GM20431 (cell line): ENCODE results near the gene ARHGAP32.
"Not testable (repeated sequence)": the region's sequence is repeated elsewhere in the genome, so short reads cannot be mapped to it uniquely, and the experiment has no call there.

Experiments used
- in situ Hi-C: fragments of 300-500 bp; cut with MseI, MboI; formaldehyde crosslinking; loops from one replicate; pipeline ENCODE4 v1.15.0; 2020; ENCODE audit warnings: low sequenced_read_pairs; ENCODE audit not compliant: unreplicated experiment

The ARHGAP32 gene

DNA sequence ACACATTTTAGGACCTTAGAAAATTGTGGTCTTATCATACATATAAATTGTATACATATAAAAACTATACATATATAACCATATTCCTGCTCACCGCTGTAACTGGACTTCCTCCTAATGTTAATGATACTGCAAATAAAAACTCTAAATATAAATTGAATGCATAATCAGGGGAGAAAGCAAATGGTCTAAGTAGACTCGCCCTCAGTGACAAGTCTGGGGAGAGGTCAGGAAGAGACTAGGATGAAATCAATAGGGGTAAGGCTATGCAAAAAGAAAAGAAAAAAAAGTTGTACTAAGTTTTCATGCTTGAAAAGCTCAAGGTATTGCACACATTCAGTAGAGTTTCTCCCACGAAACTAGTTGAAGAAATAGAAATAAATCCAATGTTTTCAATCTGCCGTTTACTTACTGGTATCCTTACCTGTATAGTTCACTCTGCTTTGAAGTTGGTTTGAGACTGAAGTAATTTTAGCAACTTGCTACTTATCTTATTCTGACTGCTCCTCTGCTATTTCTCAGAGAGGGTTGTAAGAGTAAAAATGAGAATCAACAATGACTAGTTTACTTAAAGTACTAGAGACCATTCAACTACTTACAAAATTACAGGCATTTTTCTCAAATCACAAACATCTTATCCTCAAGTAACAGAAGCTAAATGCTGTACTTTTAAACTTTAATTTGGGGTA, 12.2 kb upstream of the ARHGAP32 start:
- in situ Hi-C loops = no loop called here

DNA sequence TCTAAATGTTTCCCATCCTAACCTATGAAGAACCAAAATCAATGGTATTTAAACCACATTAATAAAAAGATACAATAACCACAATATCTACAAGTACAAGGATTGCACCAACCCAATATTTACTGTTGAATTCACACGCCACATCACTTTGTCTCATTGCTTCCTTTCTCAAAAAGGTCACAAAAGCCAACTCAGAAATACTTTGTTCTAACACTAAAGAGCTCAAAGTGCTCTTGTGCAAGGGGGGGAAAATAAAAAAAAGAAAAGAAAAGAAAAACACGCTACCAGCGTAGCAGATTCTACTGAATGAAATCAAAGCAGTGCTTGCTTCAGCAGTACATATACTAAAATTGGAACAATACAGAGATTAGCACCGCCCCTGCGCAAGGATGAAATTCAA, 10.5 kb upstream of the ARHGAP32 start:
- in situ Hi-C loops = no loop called here

DNA sequence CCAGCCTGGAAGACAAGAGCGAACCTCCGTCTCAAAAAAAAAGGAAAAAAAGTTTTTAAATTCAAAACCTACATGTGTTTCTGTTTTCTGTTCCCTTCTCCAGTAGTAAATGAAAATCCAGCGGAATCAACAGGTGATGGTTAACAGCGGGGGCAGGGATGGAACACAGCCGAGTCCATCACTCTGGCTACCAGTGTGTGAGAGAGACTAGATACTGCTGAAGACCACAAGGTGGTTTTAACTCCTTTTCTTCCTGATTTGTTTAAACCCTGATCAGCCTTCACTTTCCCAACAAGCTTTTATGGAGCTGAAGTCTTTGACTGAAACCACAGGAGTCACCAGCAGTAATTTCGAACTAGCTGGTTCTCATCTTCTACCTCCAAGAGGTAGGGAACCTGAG, 3.6 kb upstream of the ARHGAP32 start:
- in situ Hi-C loops = no loop called here

- in situ Hi-C loops = no loop called here
Measured at GRCh38 chr11:129191649-129192048, 476 bp downstream of the ARHGAP32 start.

- in situ Hi-C loops = no loop called here
Measured at GRCh38 chr11:129190087-129190486, 2.0 kb downstream of the ARHGAP32 start.

DNA sequence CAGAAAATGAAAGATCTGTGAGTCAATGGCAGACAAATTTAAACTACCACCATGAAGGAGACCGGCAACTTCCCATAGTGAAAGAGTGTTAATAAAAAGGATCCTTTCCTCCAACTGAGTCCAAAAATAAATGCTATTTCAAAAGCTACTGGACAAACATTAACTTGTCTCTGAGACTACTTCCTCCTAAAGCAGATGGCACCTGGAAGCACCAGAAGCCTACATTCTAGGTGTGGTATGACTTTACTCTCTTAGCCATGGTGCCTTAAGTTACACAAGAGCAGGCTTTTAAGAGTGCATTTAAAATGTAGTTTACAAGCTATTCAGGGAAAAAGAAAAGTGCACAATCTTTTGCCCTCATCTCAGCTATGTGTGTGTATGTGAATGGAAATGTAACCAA, 2.5 kb downstream of the ARHGAP32 start:
- in situ Hi-C loops = no loop called here

GRCh38 chr11:129185082-129185481, 7.0 kb downstream of the ARHGAP32 start:
- in situ Hi-C loops = not testable (repeated sequence)

DNA sequence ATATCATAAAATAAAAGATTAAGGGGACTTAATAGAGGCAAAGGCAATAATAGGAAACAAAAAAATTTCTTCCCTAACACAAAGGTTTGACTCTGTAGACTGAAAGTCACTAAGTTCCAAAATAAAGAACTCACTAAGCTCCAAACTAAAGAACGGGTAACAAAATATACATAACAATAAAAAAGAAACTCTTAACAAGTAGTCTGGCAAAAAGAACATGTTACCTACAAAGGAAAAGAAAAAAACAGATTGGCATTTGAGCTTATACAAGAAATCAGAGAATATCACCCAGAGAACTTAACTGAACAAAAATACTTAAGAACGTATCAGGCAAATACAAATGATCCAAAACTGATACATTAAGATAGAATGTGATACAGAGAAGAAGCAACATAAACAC, 7.5 kb downstream of the ARHGAP32 start:
- in situ Hi-C loops = no loop called here

DNA sequence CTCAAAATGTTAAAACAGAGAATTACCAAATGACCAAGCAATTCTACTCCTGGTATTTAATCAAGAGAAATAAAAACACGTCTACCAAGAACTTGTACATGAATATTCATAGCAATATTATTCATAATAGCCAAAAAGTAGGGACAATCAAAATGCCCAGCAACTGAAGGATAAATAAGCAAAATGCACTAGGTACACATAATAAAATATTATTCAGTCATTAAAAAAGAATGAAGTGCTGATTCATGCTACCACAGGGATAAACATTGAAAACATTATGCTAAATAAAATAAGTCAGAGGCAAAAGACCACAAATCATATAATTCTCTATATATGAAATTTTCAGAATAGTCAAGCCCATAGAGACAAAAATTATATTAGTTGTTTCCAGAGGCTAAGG, 24.8 kb downstream of the ARHGAP32 start:
- in situ Hi-C loops = no loop called here

- in situ Hi-C loops = no loop called here
Measured at GRCh38 chr11:129163714-129164164, 28.4 kb downstream of the ARHGAP32 start.

GRCh38 chr11:129157080-129157479, 35.0 kb downstream of the ARHGAP32 start:
- in situ Hi-C loops = not testable (repeated sequence)

GRCh38 chr11:129155745-129156144, 36.4 kb downstream of the ARHGAP32 start:
- in situ Hi-C loops = no loop called here

DNA sequence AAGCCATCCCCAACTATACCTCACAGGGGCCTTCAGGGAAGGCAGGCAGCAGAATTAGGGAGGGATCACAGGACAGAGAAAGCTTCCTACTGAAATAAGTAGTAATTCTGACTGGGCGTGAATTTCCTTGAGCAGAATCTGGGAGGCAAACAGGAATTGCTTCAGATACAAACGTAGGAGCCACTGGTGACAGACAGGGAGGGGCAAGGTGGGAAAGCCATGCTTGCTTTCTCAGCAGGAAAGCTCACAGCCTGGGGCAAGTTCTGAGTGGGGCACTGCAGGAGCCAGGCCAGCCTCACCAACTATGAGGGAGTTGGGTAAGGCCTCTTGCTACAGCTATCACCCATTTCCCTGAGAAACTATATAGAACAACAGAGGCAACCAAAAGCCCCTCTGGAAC, 43.6 kb downstream of the ARHGAP32 start:
- in situ Hi-C loops = no loop called here

DNA sequence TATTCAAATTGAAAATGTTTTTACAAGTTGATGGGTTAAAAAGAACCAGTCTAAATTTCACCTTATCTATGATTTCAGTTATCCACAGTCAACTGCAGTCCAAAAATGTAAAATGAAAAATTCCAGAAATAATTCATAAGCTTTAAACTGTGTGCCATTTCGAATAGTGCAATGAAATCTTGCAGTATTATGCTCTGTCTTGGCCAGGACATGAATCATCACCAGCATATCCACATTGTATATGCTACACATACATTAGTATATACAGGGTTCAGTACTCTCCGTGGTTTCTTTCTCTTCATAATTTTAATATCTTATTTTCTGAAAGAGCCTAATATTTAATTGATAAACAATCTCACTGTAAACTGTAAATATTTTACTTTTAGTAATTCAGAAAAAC, 45.9 kb downstream of the ARHGAP32 start:
- in situ Hi-C loops = no loop called here

- in situ Hi-C loops = no loop called here
Measured at GRCh38 chr11:129145276-129145675, 46.8 kb downstream of the ARHGAP32 start.

DNA sequence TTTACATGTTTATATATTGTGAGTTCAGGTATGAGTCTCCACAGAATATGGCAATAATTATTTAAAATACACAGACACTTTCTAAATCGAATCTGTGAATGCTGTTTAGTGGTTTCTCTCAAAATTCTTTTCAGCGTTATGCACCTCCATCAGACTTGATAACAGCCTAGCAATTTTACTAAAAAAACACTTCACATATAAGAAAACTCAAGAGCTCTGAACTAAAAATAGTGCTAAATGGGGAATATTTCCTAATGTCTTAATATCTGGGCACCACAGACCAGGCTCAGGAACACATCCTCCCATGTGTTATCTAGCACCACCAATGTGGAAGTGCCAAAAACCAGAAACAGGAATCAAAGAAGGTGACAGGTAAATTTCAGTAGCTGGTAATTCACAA, 47.9 kb downstream of the ARHGAP32 start:
- in situ Hi-C loops = no loop called here

DNA sequence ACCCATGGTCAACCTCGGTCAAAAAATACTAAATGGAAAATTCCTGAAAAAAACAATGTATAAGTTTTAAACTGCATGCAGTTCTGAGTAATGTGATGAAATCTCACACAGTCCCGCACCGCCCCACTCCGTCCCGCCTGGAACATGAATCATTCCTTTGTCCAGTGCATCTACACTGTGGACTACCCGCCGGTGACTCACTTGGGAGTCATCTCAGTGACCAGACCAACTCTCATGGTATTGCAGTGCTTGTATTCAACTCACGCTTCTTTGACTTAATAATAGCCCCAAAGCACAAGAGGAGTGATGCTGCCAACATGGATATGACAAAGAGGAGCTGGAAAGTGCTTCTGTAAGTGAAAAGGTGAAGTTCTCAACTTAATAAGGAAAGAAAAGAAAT, 48.8 kb downstream of the ARHGAP32 start:
- in situ Hi-C loops = no loop called here

DNA sequence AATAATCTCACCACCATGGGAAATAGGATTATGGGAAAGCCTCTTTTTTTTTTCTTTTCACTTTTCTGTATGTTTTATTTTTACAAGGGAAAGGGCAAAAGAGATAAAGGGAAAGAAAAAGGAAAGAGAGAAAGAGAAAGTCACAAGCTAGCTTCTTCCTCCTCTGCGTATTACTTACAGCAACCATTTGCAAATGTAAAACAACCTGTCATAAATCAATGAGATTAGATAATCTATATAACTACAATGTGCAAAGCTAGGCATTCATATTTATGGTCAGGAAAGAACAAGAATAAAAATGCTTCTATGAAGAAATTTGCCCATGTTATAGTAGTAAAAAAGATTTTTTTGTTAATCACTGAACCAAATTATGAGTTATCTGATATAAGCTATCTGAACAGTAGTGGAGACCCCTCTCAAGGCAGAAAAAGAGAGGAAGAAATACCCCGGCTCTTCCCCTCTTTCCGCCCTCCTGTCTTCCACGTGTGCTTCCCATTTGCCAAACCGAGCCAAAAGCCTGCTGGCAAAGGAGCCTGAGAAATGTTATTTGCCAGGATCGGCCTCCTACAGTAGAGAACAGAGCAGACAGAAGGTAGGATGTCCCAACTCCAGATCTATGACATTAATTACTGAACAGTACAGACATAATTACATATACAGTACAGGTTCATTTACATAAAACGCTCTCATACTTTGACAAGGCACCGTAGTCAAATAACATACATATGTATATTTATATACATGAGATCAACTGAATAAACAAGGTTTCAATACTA, 50.2 kb downstream of the ARHGAP32 start:
- in situ Hi-C loops = no loop called here

DNA sequence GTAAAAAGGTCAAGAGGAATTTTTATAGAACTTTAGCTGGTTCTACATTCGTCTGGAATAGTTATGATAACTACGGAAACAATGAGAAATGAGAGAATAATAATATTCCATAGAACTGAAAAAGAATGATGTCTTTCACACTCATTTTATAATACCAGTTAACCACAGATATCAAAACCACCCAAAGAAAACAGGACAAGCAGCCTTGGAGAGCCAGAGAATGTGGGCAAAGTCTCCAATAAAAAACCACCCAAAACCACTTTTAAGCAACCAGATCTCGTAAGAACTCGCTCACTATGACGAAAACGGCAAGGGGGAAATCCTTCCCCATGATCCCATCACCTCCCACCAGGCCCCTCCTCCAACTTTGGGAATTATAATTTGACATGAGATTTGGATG, 60.8 kb downstream of the ARHGAP32 start:
- in situ Hi-C loops = no loop called here

DNA sequence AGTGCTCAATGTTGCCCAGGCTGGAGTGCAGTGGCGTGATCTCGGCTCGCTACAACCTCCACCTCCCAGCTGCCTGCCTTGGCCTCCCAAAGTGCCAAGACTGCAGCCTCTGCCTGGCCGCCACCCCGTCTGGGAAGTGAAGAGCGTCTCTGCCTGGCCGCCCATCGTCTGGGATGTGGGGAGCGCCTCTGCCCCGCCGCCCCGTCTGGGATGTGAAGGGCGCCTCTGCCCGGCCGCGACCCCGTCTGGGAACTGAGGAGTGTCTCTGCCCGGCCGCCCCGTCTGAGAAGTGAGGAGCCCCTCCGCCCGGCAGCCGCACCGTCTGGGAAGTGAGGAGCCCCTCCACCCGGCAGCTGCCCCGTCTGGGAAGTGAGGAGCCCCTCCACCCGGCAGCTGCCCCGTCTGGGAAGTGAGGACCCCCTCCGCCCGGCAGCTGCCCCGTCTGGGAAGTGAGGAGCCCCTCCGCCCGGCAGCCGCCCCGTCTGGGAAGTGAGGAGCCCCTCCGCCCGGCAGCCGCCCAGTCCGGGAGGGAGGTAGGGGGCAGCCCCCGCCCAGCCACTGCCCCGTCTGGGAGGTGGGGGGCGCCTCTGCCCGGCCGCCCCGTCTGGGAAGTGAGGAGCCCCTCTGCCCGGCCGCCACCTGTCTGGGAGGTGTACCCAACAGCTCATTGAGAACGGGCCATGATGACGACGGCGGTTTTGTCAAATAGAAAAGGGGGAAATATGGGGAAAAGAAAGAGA, 63.1 kb downstream of the ARHGAP32 start:
- in situ Hi-C loops = not testable (repeated sequence)

- in situ Hi-C loops = no loop called here
Measured at GRCh38 chr11:129119036-129119435, 73.1 kb downstream of the ARHGAP32 start.
